Measurements from ENCODE around the gene ANKS1B.
"Not testable (repeated sequence)": the region's sequence is repeated elsewhere in the genome, so short reads cannot be mapped to it uniquely, and the experiment has no call there.

Gene ANKS1B

DNA sequence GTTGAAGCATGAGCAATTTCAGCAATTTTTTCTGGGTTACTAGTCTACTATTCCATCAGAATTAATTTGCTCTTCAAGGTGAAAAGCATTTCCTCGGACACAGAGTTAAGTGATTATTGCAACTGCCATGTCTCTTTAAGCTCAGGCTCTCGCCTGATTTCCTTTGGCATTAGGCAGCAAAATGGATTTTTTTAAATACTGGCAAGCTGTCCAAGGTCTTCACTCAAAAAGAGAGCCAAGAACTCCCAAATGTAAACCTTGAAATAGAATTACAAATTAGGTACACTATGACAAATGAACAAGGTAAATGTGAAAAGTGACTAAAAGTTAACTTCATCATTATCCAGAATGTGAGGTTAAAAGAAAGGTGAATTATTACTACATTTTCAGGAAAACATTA is 225.3 kb downstream of the ANKS1B start:
- DNase-seq (ENCODE audit: low spot score): no peak

GRCh38 chr12:99758997-99759396 is 225.7 kb downstream of the ANKS1B start:
- DNase-seq (ENCODE audit: low spot score): no peak

DNA sequence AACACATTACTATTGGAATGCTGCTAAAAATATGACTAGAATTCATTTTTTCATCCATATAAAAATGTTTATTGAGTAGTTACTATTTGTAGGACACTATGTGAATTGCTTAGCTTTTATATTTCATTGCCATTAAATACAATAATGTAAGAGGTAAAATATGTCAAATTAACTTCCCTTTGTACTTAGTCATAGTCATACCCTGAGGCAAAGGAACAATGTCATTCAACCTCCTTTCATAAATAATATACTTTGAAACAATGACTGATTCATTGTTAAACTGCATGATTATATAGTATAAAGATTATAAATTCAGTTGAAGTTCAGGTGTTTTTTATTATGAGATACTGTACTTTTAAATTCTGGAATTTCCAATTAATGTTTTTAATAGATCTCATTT is 232.0 kb downstream of the ANKS1B start:
- DNase-seq (ENCODE audit: low spot score): no peak

- no peak for DNase-seq (ENCODE audit: low spot score)
These were observed 238.2 kb downstream of the ANKS1B start for GRCh38 chr12:99746538-99746937.

- no peak for DNase-seq (ENCODE audit: low spot score)
These were observed 238.8 kb downstream of the ANKS1B start for GRCh38 chr12:99745895-99746294.

DNA sequence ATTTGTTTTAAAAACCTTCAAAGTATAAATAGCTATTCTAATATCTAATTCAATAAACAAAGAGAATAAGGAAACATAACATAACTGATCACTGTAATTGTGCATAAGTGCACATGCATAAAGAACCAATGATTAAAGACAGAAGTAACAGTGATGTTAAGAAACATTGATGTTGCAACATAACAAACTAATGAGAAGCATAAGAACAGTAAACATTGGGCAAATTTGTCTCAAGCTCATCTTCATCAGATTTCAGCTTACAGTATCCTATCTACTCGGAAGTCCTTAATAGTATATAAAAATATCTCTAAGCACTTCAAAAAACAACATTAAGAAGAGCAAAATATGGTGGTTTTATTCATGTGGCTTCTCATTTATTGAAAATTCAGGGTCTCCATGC is 239.6 kb downstream of the ANKS1B start:
- DNase-seq (ENCODE audit: low spot score): no peak

DNA sequence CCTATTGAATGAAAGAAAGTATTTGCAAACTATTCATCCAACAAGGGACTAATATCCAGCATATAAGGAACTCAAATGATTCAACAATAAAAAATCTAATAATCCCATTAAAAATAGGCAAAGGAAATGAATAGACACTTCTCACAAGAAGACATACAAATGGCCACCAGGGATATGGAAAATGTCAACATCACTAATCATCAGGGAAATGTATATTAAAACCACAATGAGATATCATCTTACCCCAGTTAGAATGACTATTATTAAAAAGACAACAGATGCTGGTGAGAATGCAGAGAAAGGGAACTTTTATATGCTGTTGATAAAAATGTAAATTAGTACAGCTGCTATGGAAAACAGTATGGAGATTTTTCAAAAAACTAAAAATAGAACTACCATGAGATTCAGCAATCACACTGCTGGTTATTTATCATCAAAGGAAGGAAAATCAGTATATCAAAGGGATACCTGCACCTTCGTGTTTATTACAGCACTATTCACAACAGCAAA is 247.9 kb downstream of the ANKS1B start:
- DNase-seq (ENCODE audit: low spot score): no peak

DNA sequence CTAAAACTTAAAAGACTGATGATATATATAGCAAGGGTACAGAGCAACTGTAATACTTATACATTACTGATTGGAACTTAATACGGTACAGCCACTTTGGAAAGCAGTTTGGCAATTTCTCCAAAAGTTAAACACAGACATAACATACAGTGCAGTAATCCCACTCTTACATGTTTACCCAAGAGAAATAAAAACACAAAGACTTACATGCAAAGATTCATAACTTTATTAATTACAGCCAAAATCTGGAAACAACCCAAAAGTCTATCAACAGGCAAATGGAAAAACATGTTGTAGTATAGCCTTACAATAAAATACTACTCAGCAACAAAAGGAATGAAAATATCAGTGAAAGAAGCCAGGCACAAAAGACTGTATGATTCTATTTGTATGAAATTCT is 252.6 kb downstream of the ANKS1B start:
- no peak for DNase-seq (ENCODE audit: low spot score)

DNA sequence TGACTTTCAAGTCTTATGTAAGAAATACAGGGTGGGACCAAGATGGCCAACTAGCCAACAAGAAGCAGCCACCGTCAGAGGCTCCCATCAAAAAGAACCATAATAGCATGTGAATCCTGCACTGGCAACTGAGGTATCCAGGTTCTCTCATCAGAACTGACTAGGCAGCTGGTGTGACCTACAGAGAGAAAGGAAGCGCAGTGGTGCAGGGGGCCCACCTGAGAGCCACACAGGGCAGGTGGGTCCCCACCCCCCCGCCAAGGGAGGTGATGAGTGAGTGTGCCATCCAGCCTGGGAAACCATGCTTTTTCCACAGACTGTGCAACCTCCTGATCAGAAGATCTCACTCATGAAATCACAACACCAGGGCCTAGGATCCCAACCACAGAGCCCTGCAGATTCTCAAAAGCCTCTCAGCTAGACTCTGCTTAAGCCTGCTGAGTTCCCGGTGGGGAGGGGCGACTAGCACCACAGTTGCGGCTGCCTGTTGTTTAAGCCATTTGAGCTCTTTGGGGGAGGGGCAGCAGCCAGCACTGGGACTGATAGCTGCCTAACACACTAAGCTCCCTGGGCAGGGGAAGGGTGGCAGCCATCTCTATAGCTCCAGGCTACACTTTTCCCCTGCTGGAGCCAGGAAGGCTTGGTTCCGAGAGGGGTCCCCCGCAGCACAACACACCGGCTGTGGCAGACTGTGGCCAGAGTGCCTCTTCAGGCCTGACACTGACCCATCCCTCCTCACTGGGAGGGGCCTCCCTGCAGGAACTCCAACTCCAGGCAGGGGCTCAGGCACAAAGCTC is 261.8 kb downstream of the ANKS1B start:
- DNase-seq (ENCODE audit: low spot score): no peak

DNA sequence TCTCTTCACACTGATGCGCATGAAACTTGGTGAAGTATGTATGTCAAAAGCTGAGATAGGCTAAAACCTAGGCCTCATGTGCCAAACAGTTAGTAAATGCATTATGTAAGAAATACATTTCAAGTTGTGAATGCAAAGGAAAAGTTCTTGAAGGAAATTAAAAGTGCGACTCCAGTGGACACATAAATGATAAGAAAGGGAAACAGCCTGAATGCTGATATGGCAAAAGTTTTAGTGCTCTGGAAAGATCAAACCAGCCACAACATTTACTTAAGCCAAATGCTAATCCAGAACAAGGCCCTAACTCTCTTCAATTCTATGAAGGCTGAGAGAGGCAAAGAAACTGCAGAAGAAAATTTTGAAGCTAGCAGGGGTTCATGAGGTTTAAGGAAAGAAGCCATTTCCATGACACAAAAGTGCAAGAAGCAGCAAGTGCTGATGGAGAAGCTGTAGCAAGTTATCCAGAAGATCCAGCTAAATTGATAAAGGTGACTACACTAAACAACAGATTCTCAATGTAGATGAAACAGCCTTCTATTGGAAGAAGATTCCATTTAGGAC is 262.9 kb downstream of the ANKS1B start:
- no peak for DNase-seq (ENCODE audit: low spot score)

DNA sequence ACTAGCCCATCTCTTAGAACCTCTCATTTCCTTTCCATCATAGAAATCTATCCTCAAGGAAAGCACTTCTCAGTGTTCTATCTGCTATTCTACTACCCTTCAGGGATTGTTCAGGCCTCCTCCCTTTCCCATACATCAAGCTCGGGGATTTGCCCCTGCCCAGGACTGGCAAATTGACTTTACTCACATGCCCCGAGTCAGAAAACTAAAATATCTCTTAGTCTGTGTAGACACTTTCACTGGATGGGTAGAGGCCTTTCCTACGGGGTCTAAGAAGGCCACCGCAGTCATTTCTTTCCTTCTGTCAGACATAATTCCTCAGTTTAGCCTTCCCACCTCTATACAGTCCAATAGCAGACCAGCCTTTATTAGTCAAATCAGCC is 264.7 kb downstream of the ANKS1B start:
- DNase-seq (ENCODE audit: low spot score): not testable (repeated sequence)

- DNase-seq (ENCODE audit: low spot score): not testable (repeated sequence)
These were observed 265.2 kb downstream of the ANKS1B start for GRCh38 chr12:99719411-99720082.

DNA sequence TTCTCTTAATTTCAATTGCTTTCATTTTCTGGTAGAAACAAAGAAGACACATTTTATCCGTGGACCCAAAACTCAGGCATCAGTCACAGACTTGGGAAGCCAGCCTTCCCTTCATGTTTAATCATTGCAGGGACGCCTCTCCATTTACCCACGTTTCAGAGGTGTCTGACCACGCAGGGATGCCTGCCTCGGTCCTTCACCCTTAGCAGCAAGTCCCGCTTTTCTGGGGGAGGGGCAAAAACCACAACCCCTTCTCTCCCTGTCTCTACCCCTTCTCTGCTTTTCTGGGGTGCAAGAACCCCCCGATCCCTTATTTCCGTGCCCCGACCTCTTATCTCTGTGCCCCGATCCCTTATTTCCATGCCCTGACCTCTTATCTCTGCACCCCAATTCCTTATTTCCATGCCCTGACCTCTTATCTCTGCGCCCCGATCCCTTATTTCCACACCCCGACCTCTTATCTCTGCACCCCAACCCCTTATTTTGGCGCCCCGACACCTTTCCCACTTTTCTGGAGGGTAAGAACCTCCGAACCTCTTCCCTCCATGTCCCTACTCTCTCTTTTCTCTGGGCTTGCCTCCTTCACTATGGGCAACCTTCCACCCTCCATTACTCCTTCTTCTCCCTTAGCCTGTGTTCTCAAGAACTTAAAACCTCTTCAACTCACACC is 268.8 kb downstream of the ANKS1B start:
- DNase-seq (ENCODE audit: low spot score): not testable (repeated sequence)

DNA sequence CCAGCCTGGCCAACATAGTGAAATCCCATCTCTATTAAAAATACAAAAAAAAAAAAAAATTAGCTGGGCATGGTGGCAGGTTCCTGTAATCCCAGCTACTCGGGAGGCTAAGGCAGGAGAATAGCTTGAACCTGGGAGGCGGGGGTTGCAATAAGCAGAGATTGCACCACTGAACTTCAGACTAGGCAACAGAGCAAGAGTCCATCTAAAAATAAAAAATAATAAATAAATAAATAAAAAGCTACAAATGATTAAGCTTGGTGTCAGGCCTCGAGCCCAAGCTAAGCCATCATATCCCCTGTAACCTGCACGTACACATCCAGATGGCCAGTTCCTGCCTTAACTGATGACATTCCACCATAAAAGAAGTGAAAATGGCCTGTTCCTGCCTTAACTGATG is 269.8 kb downstream of the ANKS1B start:
- not testable (repeated sequence) for DNase-seq (ENCODE audit: low spot score)

DNA sequence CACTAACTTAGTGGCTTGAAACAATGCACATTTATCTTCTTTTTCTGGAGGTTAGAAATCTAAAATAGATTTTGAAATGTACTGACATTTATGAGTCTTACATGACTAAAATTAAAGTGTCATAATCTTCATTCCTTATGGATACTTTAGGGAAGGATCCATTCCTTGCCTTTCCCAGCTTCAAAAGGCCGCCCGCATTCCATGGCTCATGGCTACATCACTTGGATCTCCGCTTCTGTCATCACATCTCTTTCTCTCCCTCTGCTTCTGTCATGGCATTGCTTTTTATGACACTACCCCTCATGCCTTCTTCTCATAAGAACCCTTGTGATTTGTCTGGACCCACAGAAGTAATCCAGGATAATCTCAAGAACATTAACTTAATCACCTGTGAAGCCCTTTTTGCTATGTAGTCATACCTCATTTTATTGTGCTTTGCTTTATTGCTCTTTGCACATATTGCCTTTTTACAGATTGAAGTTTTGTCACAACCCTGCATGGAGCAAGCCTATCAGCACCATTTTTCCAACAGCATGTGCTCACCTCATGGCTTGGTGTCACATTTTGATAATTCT is 270.7 kb downstream of the ANKS1B start:
- DNase-seq (ENCODE audit: low spot score): no peak

DNA sequence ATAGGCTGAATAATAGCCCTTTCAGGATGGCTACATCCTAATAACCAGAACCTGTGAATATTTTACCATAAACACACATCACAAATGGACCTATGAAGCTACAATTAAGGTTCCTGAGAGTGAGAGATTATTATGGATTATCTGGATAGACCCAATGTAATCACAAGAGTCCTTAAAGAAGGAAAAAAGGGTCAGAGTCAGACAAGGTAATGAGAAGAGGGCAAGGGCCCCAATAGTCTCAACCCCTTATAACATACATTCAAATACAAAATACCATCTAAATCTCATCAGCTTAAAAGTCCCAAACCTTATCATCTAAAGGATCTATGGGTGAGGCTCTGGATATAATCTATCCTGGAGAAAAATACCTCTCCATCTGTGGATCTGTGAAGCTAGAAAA is 272.5 kb downstream of the ANKS1B start:
- DNase-seq (ENCODE audit: low spot score): no peak

DNA sequence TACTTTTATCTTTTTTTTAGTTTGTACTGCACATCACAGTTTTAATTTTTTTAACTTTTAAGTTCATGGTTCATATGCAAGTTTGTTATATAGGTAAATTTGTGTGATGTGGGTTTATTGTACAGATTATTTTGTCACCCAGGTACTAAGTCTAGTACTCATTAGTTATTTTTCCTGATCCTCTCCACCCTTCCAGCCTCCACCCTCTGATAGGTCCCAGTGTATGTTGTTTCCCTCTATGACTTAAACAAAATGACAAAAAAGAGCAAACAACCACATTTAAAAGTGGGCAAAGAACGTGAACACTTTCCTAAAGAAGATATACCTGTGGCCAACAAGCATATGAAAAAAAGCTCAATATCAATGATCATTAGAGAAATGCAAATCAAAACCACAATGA is 273.5 kb downstream of the ANKS1B start:
- no peak for DNase-seq (ENCODE audit: low spot score)

DNA sequence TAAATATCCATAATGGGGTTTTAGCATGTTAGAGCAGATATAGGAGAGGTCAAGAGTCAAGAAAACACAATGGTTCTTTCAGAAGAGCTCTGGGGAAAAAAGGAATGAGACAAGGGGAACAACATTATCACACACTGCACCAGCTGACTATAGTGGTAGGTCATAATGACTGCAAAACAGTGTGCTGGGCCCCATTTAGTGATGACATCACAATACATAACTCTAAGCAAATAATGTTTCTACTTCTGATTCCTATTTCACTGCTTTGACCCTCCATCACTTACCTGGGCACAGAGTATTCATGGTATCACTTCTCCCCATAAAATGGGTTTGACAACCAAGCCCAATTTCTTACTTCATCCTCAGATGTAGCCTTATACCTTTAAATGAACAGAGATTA is 275.1 kb downstream of the ANKS1B start:
- no peak for DNase-seq (ENCODE audit: low spot score)

DNA sequence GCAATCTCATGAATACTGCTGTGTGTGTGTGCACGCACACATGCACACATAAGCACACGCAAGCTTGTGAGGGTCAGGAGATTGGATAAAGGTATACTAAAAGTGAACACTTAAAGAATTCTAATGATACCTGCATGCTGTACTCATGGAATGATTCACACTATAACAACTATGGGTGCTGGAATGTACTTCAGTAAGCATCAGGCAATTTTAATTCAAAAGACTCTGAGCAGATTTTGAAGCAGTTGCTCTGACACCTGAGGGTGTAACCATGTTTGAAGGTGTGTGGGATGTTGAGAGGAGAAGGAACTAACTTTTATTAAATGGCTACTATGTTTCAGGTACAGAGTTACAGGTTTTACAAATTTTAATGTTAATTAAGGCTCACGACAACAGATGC is 275.6 kb downstream of the ANKS1B start:
- DNase-seq (ENCODE audit: low spot score): no peak

DNA sequence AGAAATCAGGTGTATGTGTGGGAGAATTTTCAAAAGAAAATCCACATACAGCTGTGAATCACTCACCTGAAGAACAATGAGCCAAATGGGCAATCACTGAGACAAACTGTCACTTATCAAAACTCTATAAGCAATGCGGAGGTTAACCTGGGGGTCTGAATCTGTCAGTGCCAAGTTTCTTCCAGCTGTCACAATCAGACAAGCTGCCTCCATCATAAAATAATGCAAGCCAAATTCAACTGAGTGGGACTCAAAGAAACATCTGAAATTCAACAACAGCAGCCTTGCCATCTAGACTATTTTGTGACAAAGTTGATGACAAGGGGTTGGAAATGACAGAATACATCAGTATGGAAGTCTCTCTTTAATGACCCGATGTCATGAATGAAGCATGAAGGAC is 276.9 kb downstream of the ANKS1B start:
- DNase-seq (ENCODE audit: low spot score): no peak

DNA sequence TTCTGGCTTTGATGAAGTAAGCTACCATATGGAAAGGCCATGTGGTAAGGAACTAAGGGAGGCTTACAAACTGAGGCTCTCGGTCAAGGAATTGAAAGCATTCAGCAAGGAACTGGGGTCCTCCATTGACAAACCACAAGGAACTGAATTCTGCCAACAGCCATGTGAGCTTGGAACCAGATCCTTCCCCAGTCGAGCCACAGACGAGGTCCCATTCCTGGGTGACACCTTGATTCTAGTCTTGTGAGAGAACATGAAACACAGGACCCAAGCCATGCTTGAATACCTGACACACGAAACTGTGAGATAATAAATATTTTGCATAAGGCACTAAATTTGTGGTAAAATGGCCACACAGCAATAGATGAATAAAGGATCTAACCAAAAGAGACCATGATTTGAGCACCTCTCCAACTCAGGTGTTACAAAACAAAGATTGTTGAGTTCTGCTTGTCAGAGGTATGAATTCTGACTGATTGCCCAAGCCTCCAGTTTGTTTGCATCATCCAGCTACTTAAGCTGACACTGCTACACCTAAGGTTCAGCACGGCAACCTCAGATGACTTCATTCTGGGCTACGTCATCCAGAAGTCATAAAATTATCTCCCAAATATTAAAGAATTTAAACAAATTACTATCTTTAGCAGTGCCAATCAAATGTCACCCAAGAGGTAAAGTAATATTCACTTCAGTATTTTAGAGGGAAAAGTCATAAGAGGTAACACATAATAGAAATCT is 277.8 kb downstream of the ANKS1B start:
- DNase-seq (ENCODE audit: low spot score): no peak

DNA sequence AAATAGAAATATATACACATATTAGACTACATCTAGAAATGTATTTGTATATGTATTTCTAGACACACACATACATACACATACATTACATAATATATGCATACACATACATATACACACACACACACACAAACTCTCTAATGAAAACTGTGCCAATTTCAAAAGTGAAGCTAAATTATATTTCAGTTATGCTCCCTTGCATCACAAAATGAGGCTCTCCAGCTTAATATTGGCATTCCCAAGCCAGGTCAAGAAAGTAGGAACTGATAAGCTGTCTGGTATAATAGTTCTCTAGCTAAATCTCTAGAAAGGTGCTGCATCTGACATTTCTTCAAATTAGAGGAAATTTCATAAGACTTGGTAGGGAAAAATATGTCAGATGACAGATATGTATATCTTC is 280.3 kb downstream of the ANKS1B start:
- DNase-seq (ENCODE audit: low spot score): no peak
